Activated CD4-positive, alpha-beta T cell treated with anti-CD3 and anti-CD28 coated beads for 36 hours (primary cell): ENCODE data around the gene DQX1. TPM values are rescaled to one million over a fixed set of nuclear protein-coding genes. Genes with fewer than 3 reads are reported as not detected.
A peak's percentile ranks its signal among the peaks of the same experiment; 100 is the strongest.
"Not testable (repeated sequence)": the region's sequence is repeated elsewhere in the genome, so short reads cannot be mapped to it uniquely, and the experiment has no call there.

Experiments
- ATAC-seq: fragments of 200-7000 bp; cut with Tn5 transposase; one replicate; pipeline ENCODE4 v1.10.0; 2021; ENCODE audit warnings: mild to moderate bottlenecking, moderate library complexity
- CTCF ChIA-PET: fragments of 350-600 bp; sonication (Branson Sonifier 250); formaldehyde crosslinking; loops from one replicate; lab custom pipeline; 2021; ENCODE audit warnings: antibody characterized with exemption; lab: Charles Lee
- POLR2A ChIA-PET: fragments of 350-600 bp; sonication (Branson Sonifier 250); formaldehyde crosslinking; loops from one replicate; lab custom pipeline; 2021; ENCODE audit warnings: antibody characterized with exemption, inconsistent platforms; lab: Charles Lee
- DNase-seq: peaks from one replicate; pipeline ENCODE4 v3.0.0-alpha.2; 2020
- H3K27ac Mint-ChIP-seq: one replicate; pipeline ENCODE4 v1.8.0; 2021; ENCODE audit warnings: mixed read lengths
- H3K27me3 Mint-ChIP-seq: one replicate; pipeline ENCODE4 v1.8.0; 2021; ENCODE audit warnings: mixed read lengths
- H3K36me3 Mint-ChIP-seq: one replicate; pipeline ENCODE4 v1.8.0; 2021; ENCODE audit warnings: low read depth, mixed read lengths
- H3K4me1 Mint-ChIP-seq: one replicate; pipeline ENCODE4 v1.8.0; 2021; ENCODE audit warnings: mixed read lengths
- H3K4me3 Mint-ChIP-seq: one replicate; pipeline ENCODE4 v1.8.0; 2021; ENCODE audit warnings: mild to moderate bottlenecking, moderate library complexity, mixed read lengths
- H3K9me3 Mint-ChIP-seq: one replicate; pipeline ENCODE4 v1.8.0; 2021; ENCODE audit warnings: low read depth, mixed read lengths
- intact Hi-C, 2 experiments: fragments of 100-400 bp; cut with DNase I in 1 of 2; cut with micrococcal nuclease in 1 of 2; formaldehyde crosslinking; loops; one replicate each; pipeline versions ENCODE4 v1.14.2 to v1.15.1; 2022 to 2024; cut with DNase I, micrococcal nuclease
- total RNA-seq, 2 experiments: library from RNA; stranded (reverse); gene quantifications; one replicate each; pipeline ENCODE4 v1.2.3, GENCODE V29; 2021

Gene DQX1
- total RNA-seq, 2 experiments from 2014 or later: 0.40 to 0.41 TPM

DNA sequence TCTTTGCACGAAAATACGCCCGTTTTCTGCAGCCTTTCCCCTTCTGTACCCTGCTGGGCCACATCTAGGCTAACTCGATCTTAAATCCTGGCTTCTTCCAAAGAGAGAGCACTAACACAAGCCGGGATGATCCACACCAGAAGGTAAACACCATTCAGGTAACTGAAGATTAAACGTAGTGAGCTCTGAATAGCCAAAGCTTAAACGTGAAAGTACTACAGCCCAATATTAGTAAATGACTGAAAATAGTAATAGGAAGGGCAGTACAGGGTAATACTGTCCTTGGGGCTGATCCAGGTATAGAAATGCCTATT, 53.1 kb downstream of the DQX1 start:
- CTCF ChIA-PET: interaction anchor here (0.6 to 5.3 kb wide), 5 partner anchors 9 to 59 kb away, joined by 3 to 44 read pairs (median 4); partner anchors contain the start of genes CCDC142, DQX1, INO80B and TTC31
- H3K36me3 Mint-ChIP-seq: peaks cover 24% of the 10 kb centered on the region
- H3K4me1 Mint-ChIP-seq: peaks cover 21% of the 10 kb centered on the region
- no peaks in the 10 kb centered on the region for H3K27me3 Mint-ChIP-seq
- H3K9me3 Mint-ChIP-seq: no peaks in the 10 kb centered on the region
- intact Hi-C loops: loop anchor here (1.0 to 2.0 kb wide), 10 partner anchors 8 to 736 kb away; partner anchors contain the start of genes AUP1 (in 2 of the 2), HTRA2 (in 2 of the 2), WBP1 (in 2 of the 2) and C2orf81 (in 1 of the 2)
- POLR2A ChIA-PET: interaction anchor here (1.3 to 1.4 kb wide), 2 partner anchors 9 to 15 kb away, joined by 6 read pairs; partner anchors contain the start of genes CCDC142 and WBP1
- DNase-seq: no peak
- H3K4me3 Mint-ChIP-seq: peak overlapping the region; percentile 98
- no peak for ATAC-seq
- peak overlapping the region; percentile 93 for H3K27ac Mint-ChIP-seq

DNA sequence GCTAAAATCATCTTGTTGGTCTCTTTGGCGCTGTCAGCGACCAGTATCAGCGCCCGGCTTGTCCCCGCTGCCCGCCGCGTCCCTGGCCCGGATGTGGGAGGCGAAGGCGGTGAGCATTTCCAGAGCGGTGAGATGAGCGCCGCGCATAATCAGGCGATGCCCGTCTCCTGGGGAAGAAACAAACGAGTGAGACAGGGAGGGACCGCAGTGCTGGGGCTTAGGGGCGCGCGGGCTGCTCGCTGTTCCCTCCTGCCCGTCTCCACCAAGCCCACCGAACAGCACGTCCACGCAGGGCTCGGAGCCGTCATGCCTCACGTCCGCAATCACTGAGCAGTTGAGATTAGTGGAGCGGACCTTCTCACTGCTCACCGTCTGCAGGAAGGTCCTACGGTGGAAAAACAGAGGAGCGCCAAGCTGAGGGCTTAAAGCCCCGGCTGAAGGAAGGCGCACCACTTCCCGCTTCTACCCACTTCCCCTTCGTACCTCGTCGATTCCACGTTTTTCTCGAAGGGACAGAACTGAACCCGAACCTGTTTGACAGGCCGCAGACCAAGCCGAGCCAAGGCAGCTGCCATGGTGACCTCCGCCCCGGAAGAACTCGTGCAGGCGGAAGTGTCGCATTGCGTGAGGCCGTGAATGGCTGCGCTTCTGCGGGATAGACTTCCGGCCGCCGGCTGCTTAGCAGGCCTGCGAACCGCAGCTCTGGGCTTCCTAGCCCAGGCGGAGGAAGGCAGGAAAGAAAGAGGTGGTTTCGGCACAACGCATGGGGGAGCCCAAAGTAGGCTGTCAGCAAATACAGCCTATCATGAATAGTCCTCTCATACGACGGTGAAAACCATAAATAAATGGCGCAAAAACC, 53.7 kb downstream of the DQX1 start, which contains the start of gene MRPL53:
TSS of gene MRPL53 (minus strand) at position 595 of the 859 bp plus-strand sequence. CDS start at position 575, 20 bp downstream.
- peaks cover 21% of the 10 kb centered on the region for H3K4me1 Mint-ChIP-seq
- H3K9me3 Mint-ChIP-seq: no peaks in the 10 kb centered on the region
- CTCF ChIA-PET: interaction anchor here (0.6 to 5.3 kb wide), 5 partner anchors 10 to 59 kb away, joined by 3 to 44 read pairs (median 4); partner anchors contain the start of genes CCDC142, DQX1, INO80B and TTC31
- ATAC-seq (peak; percentile 92), DNase-seq (peak; percentile 97)
- intact Hi-C loops: loop anchor here (1.0 to 2.0 kb wide), 9 partner anchors 10 to 736 kb away; partner anchors contain the start of genes AUP1 (in 2 of the 2), HTRA2 (in 2 of the 2), WBP1 (in 2 of the 2) and C2orf81 (in 1 of the 2)
- no peaks in the 10 kb centered on the region for H3K27me3 Mint-ChIP-seq
- POLR2A ChIA-PET: interaction anchor here (0.6 to 1.4 kb wide), 4 partner anchors 9 to 428 kb away, joined by 3 to 8 read pairs (median 6); partner anchors contain the start of genes CCDC142 and WBP1
- H3K27ac Mint-ChIP-seq: peak within 1 kb of the TSS; percentile 93
- H3K36me3 Mint-ChIP-seq: peaks cover 20% of the 10 kb centered on the region
- peak within 1 kb of the TSS; percentile 98 for H3K4me3 Mint-ChIP-seq

DNA sequence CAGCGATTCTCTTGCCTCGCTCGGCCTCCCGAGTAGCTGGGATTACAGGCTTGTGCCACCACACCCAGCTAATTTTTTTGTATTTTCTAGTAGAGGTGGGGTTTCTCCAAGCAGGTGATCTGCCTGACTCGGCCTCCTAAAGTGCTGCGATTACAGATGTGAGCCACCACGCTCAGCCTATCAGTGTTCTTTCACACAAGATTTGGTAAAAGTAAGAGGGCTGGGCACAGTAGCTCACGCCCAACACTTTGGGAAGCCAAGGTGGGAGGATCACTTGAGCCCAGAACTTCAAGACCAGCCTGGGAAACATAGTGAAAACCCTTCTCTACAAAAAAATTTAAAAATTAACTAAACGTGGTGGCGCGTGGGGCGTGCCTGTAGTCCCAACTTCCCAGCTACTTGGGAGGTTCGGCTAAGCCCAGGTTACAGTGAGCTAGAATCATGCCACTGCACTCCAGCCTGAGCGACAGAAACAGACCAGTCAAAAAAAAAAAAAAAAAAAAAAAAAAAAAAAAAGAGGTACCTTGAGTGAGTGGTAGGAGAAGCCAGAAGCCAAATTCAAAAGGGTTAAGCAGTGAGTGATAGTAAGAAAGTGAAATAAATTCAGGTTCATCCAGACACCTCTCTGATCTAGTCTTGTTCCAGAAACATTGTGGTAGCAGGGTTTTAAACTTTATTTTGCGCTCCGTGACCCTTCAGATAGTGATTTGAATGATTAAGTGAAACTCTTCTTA, 54.5 kb downstream of the DQX1 start:
- Mint-ChIP-seq H3K9me3 (no peaks in the 10 kb centered on the region), H3K27ac (peak overlapping the region; percentile 93), H3K36me3 (peaks cover 18% of the 10 kb centered on the region), H3K27me3 (no peaks in the 10 kb centered on the region), H3K4me1 (peaks cover 21% of the 10 kb centered on the region), H3K4me3 (peak overlapping the region; percentile 98)
- POLR2A ChIA-PET: interaction anchor here (0.6 to 1.4 kb wide), 5 partner anchors 10 to 105 kb away, joined by 3 to 6 read pairs (median 3); partner anchors contain the start of genes INO80B and WBP1
- intact Hi-C loops: loop anchor here (1.0 to 2.0 kb wide), 9 partner anchors 11 to 735 kb away; partner anchors contain the start of genes AUP1 (in 2 of the 2), HTRA2 (in 2 of the 2), WBP1 (in 2 of the 2) and C2orf81 (in 1 of the 2)
- CTCF ChIA-PET: interaction anchor here (0.6 to 5.3 kb wide), 5 partner anchors 10 to 115 kb away, joined by 3 to 44 read pairs (median 3); partner anchors contain the start of genes AUP1, CCDC142, INO80B and TTC31
- ATAC-seq: peak; percentile 8
- no peak for DNase-seq

DNA sequence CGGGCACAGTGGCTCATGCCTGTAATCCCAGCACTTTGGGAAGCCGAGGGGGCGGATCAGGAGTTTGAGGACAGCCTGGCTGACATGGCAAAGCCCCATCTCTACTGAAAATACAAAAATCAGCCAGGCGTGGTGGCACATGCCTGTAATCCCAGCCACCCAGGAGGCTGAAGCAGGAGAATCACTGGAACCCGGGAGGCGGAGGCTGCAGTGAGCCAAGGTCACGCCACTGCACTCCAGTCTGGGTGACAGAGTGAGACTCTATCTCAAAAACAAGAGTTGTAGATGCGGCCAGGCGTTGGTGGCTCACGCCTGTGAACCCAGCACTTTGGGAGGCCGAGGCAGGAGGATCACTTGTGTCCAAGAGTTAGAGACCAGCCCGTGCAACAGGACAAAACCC, 55.3 kb downstream of the DQX1 start:
- ChIA-PET POLR2A (interaction anchor here (0.8 to 1.3 kb wide), 3 partner anchors 11 to 16 kb away, joined by 3 read pairs; partner anchors contain the start of genes INO80B and WBP1), CTCF (interaction anchor here (1.0 to 5.3 kb wide), 4 partner anchors 12 to 116 kb away, joined by 3 to 44 read pairs (median 21); partner anchors contain the start of genes AUP1, CCDC142, INO80B and TTC31)
- intact Hi-C loops, H3K27me3 Mint-ChIP-seq, ATAC-seq, H3K9me3 Mint-ChIP-seq, DNase-seq: not testable (repeated sequence)
- Mint-ChIP-seq H3K27ac (peak overlapping the region; percentile 86), H3K4me3 (peak overlapping the region; percentile 28), H3K36me3 (peaks cover 18% of the 10 kb centered on the region), H3K4me1 (peaks cover 24% of the 10 kb centered on the region)

Other genes starting within 250 kb of the DQX1 start
- 1 to 10 TPM; 2.2 to 2.7 TPM for gene SLC4A5, start 182.8 kb downstream of the DQX1 start, total RNA-seq
- 100 to 1,000 TPM in 1 of 2 experiments, 10 to 100 TPM in 1; 78.1 to 132 TPM for gene DCTN1, start 145.9 kb downstream of the DQX1 start, total RNA-seq
- gene C2orf81, start 104.6 kb downstream of the DQX1 start, total RNA-seq: 1 to 10 TPM; 4.5 to 4.9 TPM
- gene WDR54, start 104.5 kb downstream of the DQX1 start, total RNA-seq: 100 to 1,000 TPM; 103 to 119 TPM
- gene RTKN, start 84.3 kb downstream of the DQX1 start, total RNA-seq: 1 to 10 TPM; 1.8 to 2.5 TPM
- gene INO80B, start 71.1 kb downstream of the DQX1 start, total RNA-seq: 10 to 100 TPM; 24.2 to 25.6 TPM
- gene WBP1, start 67.8 kb downstream of the DQX1 start, total RNA-seq: 10 to 100 TPM; 24.9 to 30.2 TPM
- 10 to 100 TPM; 44.2 to 48.9 TPM for gene MOGS, start 60.8 kb downstream of the DQX1 start, total RNA-seq
- gene MRPL53, start 53.6 kb downstream of the DQX1 start, total RNA-seq: 10 to 100 TPM; 87.4 to 88.5 TPM
- gene CCDC142, start 43.2 kb downstream of the DQX1 start, total RNA-seq: 10 to 100 TPM in 1 of 2 experiments, 1 to 10 TPM in 1; 9.7 to 13.2 TPM
- gene TTC31, start 43.1 kb downstream of the DQX1 start, total RNA-seq: 10 to 100 TPM; 24.0 to 24.6 TPM
- under 1 TPM in 1 of 2 experiments, not detected in 1; 0.28 TPM for gene LBX2, start 26.6 kb downstream of the DQX1 start, total RNA-seq
- gene PCGF1, start 18.5 kb downstream of the DQX1 start, total RNA-seq: 10 to 100 TPM; 21.7 to 28.7 TPM
- under 1 TPM; 0.18 to 0.21 TPM for gene TLX2, start 11.8 kb downstream of the DQX1 start, total RNA-seq
- 100 to 1,000 TPM in 1 of 2 experiments, 10 to 100 TPM in 1; 92.0 to 122 TPM for gene AUP1, start 3.5 kb upstream of the DQX1 start, total RNA-seq
- gene HTRA2, start 3.7 kb upstream of the DQX1 start, total RNA-seq: 10 to 100 TPM; 43.5 to 47.7 TPM
- under 1 TPM; 0.86 to 0.96 TPM for gene LOXL3, start 27.7 kb upstream of the DQX1 start, total RNA-seq
- gene DOK1, start 28.5 kb upstream of the DQX1 start, total RNA-seq: 10 to 100 TPM; 17.2 to 17.9 TPM
- gene M1AP, start 122.1 kb upstream of the DQX1 start, total RNA-seq: under 1 TPM; 0.18 to 0.33 TPM
- gene SEMA4F, start 128.0 kb upstream of the DQX1 start, total RNA-seq: 1 to 10 TPM; 5.7 to 7.4 TPM